ENCODE measurements around the gene FHAD1. TPM values are rescaled to one million over a fixed set of nuclear protein-coding genes. Genes with fewer than 3 reads are reported as not detected.

FHAD1 gene
- total RNA-seq, 4 donors from 2014 or later = 0.96 TPM; not detected in 3

- ATAC-seq (ENCODE audit: low FRiP score) = no peak
- TF ChIP-seq CTCF (IDR thresholded peaks at IDR 0.05) = no peak
- no peak for DNase-seq (ENCODE audit: low spot score)
Measured at GRCh38 chr1:15255582-15256149, 8.6 kb downstream of the FHAD1 start.

DNA sequence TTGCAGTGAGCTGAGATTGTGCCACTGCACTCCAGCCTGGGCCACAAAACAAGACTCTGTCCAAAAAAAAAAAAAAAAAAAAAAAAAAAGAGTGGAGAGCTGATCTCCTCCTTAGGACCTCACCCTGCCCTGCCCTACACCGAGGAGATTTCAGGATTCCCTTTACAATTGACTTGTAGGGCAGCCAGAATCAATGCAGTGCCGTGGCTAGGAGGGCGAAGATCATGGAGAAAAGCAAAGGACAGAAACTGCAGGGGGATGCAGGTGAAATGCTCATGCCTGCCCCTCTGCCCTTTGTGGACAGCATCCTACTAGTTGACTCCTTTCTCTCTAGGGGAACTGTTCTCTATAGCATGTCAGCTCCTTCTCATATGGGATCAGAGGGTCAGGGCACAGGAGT, 9.6 kb downstream of the FHAD1 start:
- no peak for DNase-seq (ENCODE audit: low spot score)
- TF ChIP-seq CTCF (IDR thresholded peaks at IDR 0.05) = no peak

GRCh38 chr1:15257309-15257708, 10.3 kb downstream of the FHAD1 start:
- ATAC-seq (ENCODE audit: low FRiP score) = no peak
- TF ChIP-seq CTCF (IDR thresholded peaks at IDR 0.05) = no peak
- DNase-seq (ENCODE audit: low spot score) = no peak

More for the DNA sequence above, 9.6 kb downstream of the FHAD1 start:
- ATAC-seq (ENCODE audit: low FRiP score) = no peak

GRCh38 chr1:15258833-15259621, 12.0 kb downstream of the FHAD1 start:
- ATAC-seq (ENCODE audit: low FRiP score) (no peak), DNase-seq (ENCODE audit: low spot score) (no peak)
- no peak for TF ChIP-seq CTCF (IDR thresholded peaks at IDR 0.05)

- no peak for TF ChIP-seq CTCF (IDR thresholded peaks at IDR 0.05)
- DNase-seq (ENCODE audit: low spot score) (no peak), ATAC-seq (ENCODE audit: low FRiP score) (no peak)
Measured at GRCh38 chr1:15259622-15260007, 12.6 kb downstream of the FHAD1 start.

- TF ChIP-seq CTCF (IDR thresholded peaks at IDR 0.05) = no peak
- ATAC-seq (ENCODE audit: low FRiP score) (no peak), DNase-seq (ENCODE audit: low spot score) (no peak)
Measured at GRCh38 chr1:15260418-15261154, 13.6 kb downstream of the FHAD1 start.
